ENCODE results near the gene MCAT.
"Not testable (repeated sequence)": the region's sequence is repeated elsewhere in the genome, so short reads cannot be mapped to it uniquely, and the experiment has no call there.

Gene MCAT

DNA sequence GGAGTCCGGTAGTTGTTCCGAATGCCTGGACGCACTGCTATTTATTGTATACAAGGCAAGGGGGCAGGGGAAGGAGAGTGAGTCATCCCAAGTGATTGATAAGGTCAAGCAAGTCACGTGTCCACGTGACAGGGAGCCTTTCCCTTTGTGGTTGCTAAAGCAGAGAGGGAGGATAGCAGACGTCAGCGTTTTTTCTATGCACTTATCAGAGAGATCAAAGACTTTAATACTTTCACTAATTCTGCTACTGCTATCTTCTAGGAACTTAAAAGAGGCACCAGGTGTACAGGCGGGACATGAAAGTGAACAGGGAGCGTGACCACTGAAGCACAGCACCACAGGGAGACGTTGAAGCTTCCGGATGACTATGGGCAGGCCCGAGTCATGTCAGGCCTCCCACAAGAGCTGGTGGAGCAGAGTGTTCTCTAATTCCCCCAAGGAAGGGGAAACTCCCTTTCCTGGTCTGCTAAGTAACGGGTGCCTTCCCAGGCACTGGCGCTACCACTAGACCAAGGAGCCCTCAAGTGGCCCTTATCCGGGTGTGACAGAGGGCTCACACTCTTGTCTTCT is 39.1 kb downstream of the MCAT start:
- peak; percentile 76 for FAIRE-seq
- DNase-seq (ENCODE audit: extremely low spot score, insufficient read length, low read depth) = not testable (repeated sequence)

GRCh38 chr22:43101306-43101705 is 41.9 kb downstream of the MCAT start:
- DNase-seq (ENCODE audit: extremely low spot score, insufficient read length, low read depth) = no peak
- FAIRE-seq = no peak

- FAIRE-seq (no peak), DNase-seq (ENCODE audit: extremely low spot score, insufficient read length, low read depth) (no peak)
Observed at GRCh38 chr22:43100225-43100624, 43.0 kb downstream of the MCAT start.

DNA sequence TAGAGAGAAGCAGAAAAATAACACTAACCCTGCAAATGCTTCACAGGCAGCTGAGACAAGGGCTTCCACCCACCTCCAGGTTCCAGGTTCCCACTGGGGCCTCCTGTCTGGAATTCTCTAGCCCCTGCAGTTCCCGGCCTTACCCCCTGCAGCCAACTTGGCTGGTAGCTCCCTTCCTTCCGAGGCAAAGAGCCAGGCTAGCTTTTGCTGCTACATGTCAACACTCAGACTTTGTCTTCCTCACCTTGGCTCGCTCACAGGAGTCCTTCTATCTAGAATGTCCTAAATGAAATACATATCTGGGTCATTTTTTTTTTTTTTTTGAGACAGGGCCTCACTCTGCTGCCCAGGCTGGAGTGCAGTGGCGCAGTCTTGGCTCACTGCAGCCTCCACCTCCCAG is 44.1 kb downstream of the MCAT start:
- DNase-seq (ENCODE audit: extremely low spot score, insufficient read length, low read depth) (no peak), FAIRE-seq (no peak)

GRCh38 chr22:43098356-43098755 is 44.8 kb downstream of the MCAT start:
- no peak for FAIRE-seq

GRCh38 chr22:43096420-43096819 is 46.8 kb downstream of the MCAT start:
- FAIRE-seq (no peak), DNase-seq (ENCODE audit: extremely low spot score, insufficient read length, low read depth) (no peak)

More at GRCh38 chr22:43098356-43098755, 44.8 kb downstream of the MCAT start:
- DNase-seq (ENCODE audit: extremely low spot score, insufficient read length, low read depth) = no peak

DNA sequence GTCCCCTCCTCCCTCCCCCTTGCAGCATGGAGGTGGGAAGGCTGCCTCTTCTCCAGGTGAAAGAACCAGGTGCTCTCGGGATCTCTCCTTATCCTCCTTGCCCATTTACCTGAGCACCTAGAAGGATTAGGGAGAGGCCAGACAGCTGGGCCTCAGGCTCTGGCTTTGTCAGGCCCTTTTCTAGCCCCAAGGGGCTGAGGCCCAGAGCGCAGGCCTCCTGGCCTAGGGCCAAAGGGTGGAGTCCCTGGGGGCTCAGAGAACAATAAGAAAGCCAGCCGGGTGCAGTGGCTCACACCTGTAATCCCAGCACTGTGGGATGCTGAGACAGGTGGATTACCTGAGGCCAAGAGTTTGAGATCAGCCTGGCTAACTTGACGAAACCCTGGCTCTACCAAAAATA is 48.6 kb downstream of the MCAT start:
- no peak for FAIRE-seq

DNA sequence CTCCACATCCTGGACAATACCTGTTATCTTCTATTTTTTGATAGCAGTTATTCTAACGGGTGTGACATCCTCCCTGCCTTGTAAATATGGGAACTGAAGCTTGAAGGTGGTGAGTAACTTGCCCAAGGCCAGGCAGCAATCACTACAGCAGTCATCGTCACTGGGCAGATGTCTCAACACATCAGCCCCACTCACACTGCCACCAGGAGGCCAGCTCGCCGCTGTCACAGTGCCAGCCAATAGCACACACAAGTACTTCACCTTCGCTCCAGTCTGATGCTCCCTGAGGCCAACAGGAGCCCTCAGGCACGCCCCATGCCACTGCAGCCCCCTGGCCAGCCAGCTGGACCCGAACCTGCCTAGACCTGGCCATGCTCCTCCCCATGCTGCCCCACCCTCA is 49.1 kb downstream of the MCAT start:
- FAIRE-seq (no peak), DNase-seq (ENCODE audit: extremely low spot score, insufficient read length, low read depth) (no peak)

More for the DNA sequence above, 48.6 kb downstream of the MCAT start:
- DNase-seq (ENCODE audit: extremely low spot score, insufficient read length, low read depth) = no peak

DNA sequence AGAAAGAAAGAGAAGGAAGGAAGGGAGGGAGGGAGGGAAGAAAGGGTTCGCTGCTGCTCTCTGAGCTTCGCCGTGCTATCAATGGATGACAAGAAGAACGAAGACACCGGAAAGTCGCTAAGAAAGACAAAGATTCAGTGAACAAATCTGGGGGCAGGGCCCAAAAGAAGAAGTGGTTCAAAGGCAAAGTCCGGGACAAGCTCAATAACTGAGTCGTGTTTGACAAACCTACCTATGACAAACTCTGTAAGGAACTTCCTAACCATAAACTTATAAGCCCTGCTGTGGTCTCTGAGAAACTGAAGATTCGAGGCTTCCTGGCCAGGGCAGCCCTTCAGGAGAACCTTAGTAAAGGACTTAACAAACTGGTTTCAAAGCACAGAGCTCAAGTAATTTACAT is 51.1 kb downstream of the MCAT start:
- DNase-seq (ENCODE audit: extremely low spot score, insufficient read length, low read depth) (no peak), FAIRE-seq (peak; percentile 18)

DNA sequence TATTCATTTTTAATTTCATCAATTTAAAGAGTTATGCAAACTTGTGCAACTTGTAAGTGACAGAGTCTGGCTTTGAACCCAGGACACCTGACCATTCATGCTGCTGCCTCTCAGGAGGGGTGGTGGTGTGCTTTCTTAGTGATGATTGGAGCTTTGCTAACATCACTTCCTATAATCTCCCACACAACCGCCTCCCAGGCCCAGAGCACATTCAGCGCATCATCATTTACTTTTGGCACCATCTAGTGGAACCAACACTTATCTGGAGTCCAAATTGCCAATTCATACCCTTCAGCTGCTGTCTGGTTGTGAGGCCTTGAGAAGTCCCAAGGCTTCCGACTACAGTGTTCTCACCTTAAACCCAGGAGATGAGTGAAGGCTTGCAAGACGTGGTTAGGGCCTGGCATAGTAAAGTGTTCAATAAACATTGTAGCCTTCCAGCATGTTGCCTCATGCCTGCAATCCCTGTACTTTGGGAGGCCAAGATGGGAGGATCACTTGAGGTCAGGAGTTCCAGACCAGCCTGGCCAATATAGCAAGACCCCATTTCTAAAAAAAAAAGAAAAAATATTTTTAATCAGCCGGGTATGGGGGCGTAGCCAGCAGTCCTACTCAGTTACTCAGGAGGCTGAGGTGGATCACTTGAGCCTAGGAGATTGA is 52.9 kb downstream of the MCAT start:
- FAIRE-seq (peak; percentile 78), DNase-seq (ENCODE audit: extremely low spot score, insufficient read length, low read depth) (no peak)

- FAIRE-seq = peak; percentile 89
- DNase-seq (ENCODE audit: extremely low spot score, insufficient read length, low read depth) = peak; percentile 89
Observed at GRCh38 chr22:43088984-43089717, 54.0 kb downstream of the MCAT start, which contains the start of gene TTLL1. TSS of gene TTLL1 (minus strand) at chr22:43089391. CDS start at chr22:43075586, 13,805 bp downstream.

GRCh38 chr22:43088627-43088983 is 54.6 kb downstream of the MCAT start:
- no peak for FAIRE-seq
- DNase-seq (ENCODE audit: extremely low spot score, insufficient read length, low read depth) = no peak

GRCh38 chr22:43085658-43086606 is 57.3 kb downstream of the MCAT start:
- DNase-seq (ENCODE audit: extremely low spot score, insufficient read length, low read depth) (peak; percentile 39), FAIRE-seq (peak; percentile 86)
